GM18873 (cell line): ENCODE data around the gene XAB2.
"Not testable (repeated sequence)": the region's sequence is repeated elsewhere in the genome, so short reads cannot be mapped to it uniquely, and the experiment has no call there.

Experiments
- ATAC-seq: cut with Tn5 transposase; IDR thresholded peaks from one replicate; pipeline ENCODE4 v1.9.1; 2021; ENCODE audit warnings: mild to moderate bottlenecking, moderate library complexity, moderate number of reproducible peaks; ENCODE audit not compliant: unreplicated experiment, low FRiP score

XAB2 gene

GRCh38 chr19:7652061-7652641 is 22.8 kb upstream of the XAB2 start:
- ATAC-seq, result no peak

DNA sequence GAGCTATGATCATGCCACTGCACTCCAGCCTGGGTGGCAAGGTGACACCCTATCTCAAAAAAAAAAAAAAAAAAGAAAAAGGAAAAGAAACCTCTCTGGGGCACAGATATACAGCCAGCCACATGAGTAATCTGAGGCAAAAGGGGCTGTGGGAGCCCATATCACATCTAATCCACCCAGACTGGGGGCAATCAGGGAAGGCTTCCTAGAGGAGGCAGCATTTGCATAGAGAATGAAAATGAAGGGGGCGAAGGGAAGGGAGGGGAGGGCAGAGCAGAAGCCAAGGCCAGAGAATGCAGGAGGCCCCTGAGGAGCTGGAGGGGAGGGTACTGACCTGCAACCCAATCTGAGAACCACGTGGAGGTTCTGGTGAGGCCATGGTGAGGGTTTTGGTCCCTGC is 20.8 kb upstream of the XAB2 start:
- no peak for ATAC-seq

DNA sequence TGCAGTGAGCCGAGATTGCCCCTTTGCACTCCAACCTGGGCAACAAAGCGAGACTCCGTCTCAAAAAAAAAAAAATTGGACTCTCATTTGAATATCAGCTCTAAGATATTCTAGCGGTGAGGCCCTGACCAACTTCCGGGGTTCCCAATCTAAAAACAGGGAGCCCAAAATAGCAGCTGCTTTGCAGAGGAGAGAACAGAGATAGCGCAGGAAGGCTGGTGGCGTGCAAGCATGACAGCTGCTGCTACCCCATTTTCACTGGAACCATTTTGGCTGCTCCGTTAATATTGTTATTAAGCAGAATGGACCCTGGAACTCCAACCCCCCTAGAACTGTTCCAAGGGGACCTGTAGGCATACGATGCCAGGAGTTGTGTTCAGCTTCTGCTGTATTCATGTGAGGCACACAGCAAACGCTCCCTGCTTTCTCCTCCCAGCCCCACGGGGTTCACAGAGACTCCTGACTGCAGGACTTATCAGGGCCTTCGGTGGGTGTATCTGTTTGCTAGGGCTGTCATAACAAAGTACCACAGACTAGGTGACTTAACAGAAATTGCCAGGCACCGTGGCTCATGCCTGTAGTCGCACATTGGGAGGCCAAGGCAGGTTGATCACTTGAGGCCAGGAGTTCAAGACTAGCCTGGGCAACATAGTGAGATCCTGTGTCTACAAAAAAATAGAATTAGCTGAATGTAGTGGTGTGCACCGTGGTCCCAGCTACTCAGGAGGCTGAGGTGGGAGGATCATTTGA is 19.1 kb upstream of the XAB2 start:
- ATAC-seq, result no peak

DNA sequence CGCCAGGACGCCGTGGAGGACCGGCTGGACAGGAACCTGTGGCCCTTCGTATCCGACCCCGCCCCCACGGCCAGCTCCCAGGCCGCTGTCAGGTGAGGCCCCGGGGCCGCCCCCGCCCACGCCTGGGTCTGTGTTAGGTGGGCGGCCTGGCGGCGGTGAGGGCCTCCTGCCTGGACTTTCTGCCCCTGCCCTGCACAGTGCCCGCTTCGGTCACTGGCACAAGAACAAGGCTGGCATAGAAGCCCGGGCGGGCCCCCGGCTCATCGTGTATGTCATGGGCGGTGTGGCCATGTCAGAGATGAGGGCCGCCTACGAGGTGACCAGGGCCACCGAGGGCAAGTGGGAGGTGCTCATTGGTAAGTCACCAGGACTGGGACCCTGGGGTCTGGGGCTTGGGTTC is 17.8 kb upstream of the XAB2 start:
- no peak for ATAC-seq

- ATAC-seq, result no peak
Observed at GRCh38 chr19:7646426-7646700, 17.0 kb upstream of the XAB2 start.

DNA sequence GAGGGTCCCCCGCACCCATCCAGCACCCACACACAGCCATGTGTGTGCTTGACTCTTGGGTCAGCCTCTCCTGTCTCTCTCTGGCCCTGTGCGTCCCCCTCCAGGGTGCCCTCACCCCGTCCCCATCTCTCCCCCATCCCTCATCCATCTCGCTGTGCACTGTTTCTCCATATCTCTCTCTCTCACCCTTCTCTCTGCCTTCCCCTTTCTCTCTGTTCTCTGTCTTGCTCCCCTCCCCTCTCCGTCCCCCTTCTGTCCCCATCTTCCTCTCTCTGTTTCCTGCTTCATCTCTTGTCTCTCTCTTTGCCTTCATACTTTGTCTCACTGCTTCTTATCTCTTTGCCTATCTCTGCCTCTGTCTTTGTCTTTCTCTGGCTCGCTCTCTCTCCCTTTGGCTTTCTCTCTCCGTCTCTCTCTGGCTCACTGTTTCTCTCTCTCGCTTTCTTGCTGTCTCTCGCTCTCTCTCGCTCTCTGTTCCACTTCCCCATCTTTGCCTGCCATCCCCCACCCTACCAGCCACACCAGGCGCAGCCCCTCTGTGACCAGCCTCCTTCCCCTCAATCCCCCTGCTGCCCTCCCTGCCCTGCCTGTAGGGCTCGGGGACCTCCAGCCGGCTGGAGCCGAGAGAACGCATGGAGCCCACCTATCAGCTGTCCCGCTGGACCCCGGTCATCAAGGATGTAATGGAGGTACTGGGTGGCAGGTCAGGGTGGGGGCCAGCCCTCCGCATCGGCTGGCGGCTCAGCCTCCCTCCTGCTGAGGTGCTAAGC is 16.5 kb upstream of the XAB2 start:
- ATAC-seq, result no peak

GRCh38 chr19:7645163-7645562 is 15.8 kb upstream of the XAB2 start:
- ATAC-seq, result no peak

GRCh38 chr19:7644550-7644877 is 15.2 kb upstream of the XAB2 start:
- ATAC-seq, result no peak

- not testable (repeated sequence) for ATAC-seq
Observed at GRCh38 chr19:7643629-7644549, 14.5 kb upstream of the XAB2 start.

DNA sequence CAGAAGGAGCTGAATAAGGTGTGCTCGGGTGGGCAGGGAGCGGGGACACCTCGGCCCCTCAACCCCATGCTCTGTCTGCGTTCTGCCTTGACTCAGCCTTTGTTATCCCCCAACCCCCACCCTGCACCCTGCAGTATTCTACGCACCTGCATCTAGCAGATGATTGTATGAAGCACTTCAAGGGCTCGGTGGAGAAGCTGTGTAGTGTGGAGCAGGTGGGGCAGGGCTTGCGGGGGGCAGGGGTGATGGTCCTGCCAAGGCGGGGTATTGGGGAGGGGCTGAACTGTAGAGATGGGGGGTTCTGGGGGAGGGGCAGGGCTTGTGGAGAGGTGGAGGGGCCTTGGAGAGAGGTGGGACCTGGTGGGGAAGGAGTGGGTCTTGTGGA is 13.7 kb upstream of the XAB2 start:
- no peak for ATAC-seq

DNA sequence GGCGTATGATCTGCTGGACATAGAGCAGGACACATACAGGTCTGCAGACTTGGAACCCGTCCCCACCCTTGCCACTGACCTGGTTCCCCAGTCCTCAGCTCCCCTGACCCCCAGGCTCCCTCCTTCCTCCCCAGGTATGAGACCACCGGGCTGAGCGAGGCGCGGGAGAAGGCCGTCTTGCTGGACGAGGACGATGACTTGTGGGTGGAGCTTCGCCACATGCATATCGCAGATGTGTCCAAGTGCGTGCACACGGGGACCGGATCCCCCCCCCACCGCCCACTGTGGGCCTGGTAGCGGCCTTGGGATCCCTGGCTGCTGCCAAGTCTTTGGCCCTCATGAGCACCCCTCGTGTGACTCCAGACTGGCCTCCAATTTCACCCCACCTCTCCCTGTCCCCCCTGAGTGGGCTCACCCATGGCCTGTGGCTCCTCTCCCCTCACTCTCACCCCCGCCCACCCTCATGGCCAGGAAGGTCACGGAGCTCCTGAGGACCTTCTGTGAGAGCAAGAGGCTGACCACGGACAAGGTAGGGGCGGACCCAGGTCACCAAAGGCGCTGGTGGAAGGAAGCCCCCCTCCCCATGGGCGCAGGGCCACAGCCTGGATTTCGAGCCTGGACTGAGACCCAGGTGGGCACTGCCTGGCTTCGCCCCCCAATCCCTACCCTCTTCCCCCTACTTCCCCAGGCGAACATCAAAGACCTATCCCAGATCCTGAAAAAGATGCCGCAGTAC is 13.1 kb upstream of the XAB2 start:
- no peak for ATAC-seq

GRCh38 chr19:7641290-7642276 is 12.2 kb upstream of the XAB2 start:
- no peak for ATAC-seq

- ATAC-seq, result no peak
Observed at GRCh38 chr19:7640803-7641202, 11.5 kb upstream of the XAB2 start.

DNA sequence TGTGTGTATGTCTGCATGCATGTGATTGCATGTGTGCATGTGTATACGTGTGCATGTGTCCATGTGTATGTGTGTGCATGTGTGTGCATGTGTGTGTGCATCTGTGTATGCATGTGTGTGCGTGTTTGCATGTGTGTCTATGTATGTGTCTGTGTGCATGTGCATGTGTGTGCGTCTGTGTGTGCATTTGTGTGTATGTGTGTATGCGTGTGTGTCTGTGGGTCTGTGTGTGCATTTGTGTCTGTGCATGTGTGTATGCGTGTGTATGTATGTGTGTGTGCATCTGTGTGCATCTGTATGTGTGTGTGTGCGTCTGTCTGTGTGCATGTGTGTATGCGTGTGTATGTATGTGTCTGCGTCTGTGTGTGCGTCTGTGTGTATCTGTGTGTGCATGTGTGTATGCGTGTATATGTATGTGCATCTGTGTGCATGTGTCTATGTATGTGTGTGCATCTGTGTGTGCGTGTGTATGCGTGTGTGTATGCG is 10.6 kb upstream of the XAB2 start:
- ATAC-seq, result no peak

- no peak for ATAC-seq
Observed at GRCh38 chr19:7638802-7639465, 9.6 kb upstream of the XAB2 start.

DNA sequence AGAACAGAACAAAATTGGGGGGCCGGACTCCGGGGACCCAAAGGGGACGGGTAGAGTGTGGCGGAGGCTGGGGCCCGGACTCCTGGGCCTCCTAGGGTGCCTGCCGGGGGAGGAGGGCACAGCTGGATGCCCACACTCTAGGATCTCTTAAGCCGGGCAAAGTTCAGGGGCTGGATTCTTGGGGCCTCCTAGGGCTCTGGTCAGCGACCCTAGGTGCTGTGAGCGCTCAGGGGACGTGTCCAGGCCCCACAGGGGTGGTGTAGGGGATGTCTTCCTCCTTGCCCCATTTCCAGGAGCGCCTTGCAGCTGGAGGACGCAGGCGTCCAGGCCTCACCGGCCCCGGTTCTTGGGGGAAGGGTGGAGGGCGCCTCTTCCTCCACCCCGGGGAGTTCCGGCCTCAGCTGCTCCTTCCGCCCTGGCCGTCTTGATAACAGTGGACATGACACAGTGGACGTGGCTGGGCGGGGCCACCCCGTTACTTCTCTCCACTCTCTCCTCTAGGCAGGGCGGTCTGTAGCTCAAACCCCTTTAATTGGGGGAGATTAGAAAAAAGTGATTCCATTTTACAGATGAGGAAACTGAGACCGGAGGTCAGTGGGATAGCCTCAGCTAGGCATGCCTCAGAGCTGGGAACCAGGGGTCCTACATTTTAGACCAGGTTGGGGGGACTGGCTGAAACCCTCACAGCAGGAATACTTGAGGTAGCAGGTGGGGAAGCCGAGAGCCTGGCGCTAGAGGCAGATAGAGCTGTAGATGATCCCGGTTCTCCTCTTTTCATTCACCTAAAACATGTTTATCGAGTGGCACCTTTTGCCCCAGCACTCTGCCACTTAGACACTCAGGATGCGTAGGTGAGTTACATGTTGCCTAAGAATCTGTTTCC is 8.3 kb upstream of the XAB2 start:
- ATAC-seq, result no peak

GRCh38 chr19:7636691-7637373 is 7.5 kb upstream of the XAB2 start, which contains the start of gene STXBP2:
Gene STXBP2, plus strand, starts transcription at chr19:7637110. Its CDS starts 40 bp downstream, at chr19:7637150.
- no peak for ATAC-seq
